ENCODE data around the gene NXPH1. TPM values are rescaled to one million over a fixed set of nuclear protein-coding genes. Genes with fewer than 3 reads are reported as not detected.

NXPH1 gene
- total RNA-seq, 1 experiment from 2014 or later: not detected

- Histone ChIP-seq H3K4me1 (ENCODE audit: insufficient read depth, low read length, poor library complexity, severe bottlenecking) (no peaks in the 10 kb centered on the region), H3K27me3 (replicated peaks; ENCODE audit: insufficient read depth, low read depth, low read length, poor library complexity) (peaks cover 86% of the 10 kb centered on the region), H3K4me3 (ENCODE audit: low read depth, low read length, poor library complexity, severe bottlenecking) (no peak overlapping the region), H3K27ac (ENCODE audit: low read depth, low read length, poor library complexity, severe bottlenecking) (no peak overlapping the region), H3K9me3 (ENCODE audit: low read depth, low read length, poor library complexity, severe bottlenecking) (no peaks in the 10 kb centered on the region), H3K36me3 (ENCODE audit: insufficient read depth, low read length, poor library complexity, severe bottlenecking) (no peaks in the 10 kb centered on the region)
- TF ChIP-seq, protein P1, sequence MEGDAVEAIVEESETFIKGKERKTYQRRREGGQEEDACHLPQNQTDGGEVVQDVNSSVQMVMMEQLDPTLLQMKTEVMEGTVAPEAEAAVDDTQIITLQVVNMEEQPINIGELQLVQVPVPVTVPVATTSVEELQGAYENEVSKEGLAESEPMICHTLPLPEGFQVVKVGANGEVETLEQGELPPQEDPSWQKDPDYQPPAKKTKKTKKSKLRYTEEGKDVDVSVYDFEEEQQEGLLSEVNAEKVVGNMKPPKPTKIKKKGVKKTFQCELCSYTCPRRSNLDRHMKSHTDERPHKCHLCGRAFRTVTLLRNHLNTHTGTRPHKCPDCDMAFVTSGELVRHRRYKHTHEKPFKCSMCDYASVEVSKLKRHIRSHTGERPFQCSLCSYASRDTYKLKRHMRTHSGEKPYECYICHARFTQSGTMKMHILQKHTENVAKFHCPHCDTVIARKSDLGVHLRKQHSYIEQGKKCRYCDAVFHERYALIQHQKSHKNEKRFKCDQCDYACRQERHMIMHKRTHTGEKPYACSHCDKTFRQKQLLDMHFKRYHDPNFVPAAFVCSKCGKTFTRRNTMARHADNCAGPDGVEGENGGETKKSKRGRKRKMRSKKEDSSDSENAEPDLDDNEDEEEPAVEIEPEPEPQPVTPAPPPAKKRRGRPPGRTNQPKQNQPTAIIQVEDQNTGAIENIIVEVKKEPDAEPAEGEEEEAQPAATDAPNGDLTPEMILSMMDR (conservative IDR thresholded peaks at IDR 0.05; ENCODE audit: low read depth, low read length): no peak
- TF ChIP-seq EZH2 (IDR thresholded peaks at IDR 0.05; ENCODE audit: borderline replicate concordance, low read depth, low read length, poor library complexity, severe bottlenecking): no peak
- no TSS peak for BruUV-seq (replicated peaks)
- ChIA-PET POLR2A (ENCODE audit: low non-redundant PET) (no interaction called here), CTCF (no interaction called here)
- DNase-seq (ENCODE audit: low spot score): peak; percentile 31
- intact Hi-C loops (cut with micrococcal nuclease; ENCODE audit: unreplicated experiment): no loop called here
These were observed 9.4 kb downstream of the NXPH1 start for GRCh38 chr7:8442814-8443304.

DNA sequence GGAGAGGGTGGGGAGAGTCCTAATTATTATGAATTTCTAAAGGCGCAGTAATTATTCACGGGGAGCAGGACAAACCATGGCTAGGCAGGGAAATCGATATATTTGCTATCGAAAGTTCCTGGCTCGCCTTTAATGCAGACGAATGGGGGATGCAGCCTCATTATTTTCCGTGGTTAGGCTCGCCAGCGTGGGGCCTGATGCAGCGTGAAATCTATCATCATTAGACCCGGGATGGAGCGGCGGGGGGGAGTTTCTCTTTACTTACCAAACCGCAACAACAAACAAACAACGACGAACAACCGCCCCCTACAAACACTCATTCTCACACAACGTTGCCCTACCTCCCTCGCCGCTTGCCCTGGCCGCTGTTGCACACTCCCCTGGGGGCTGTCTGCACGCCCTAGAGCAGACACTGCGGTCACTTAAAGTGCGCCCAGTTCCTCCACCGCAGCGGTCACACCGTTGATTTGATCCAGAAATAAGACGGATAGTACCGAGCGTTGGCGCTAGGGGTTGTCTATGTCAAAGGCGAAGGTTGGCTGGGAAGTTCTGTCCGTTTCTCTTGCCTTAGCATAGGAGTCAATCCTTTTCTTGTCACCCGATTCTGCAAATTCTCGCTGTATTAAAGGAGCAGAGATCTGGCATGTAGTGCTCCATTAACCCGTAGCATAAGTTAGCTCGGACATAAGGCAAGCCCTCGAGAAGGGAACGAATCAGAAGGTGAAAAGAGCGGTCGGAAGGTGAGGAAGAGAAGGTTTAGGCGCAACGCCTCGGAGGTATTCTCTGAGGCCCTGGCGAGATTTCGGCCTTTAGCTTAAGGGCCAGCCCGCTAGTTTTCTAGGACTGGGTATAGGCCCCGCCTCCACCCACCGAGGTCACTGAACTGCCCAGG is 10.4 kb downstream of the NXPH1 start:
- Histone ChIP-seq H3K27ac (ENCODE audit: low read depth, low read length, poor library complexity, severe bottlenecking) (no peak overlapping the region), H3K4me1 (ENCODE audit: insufficient read depth, low read length, poor library complexity, severe bottlenecking) (no peaks in the 10 kb centered on the region), H3K27me3 (replicated peaks; ENCODE audit: insufficient read depth, low read depth, low read length, poor library complexity) (peaks cover 76% of the 10 kb centered on the region), H3K36me3 (ENCODE audit: insufficient read depth, low read length, poor library complexity, severe bottlenecking) (no peaks in the 10 kb centered on the region), H3K4me3 (ENCODE audit: low read depth, low read length, poor library complexity, severe bottlenecking) (no peak overlapping the region), H3K9me3 (ENCODE audit: low read depth, low read length, poor library complexity, severe bottlenecking) (no peaks in the 10 kb centered on the region)
- DNase-seq (ENCODE audit: low spot score): no peak
- ChIA-PET CTCF (no interaction called here), POLR2A (ENCODE audit: low non-redundant PET) (no interaction called here)
- intact Hi-C loops (cut with micrococcal nuclease; ENCODE audit: unreplicated experiment): no loop called here
- TF ChIP-seq, protein P1 (conservative IDR thresholded peaks at IDR 0.05; ENCODE audit: low read depth, low read length): no peak
- TF ChIP-seq EZH2 (IDR thresholded peaks at IDR 0.05; ENCODE audit: borderline replicate concordance, low read depth, low read length, poor library complexity, severe bottlenecking): no peak
- BruUV-seq (replicated peaks): no TSS peak

DNA sequence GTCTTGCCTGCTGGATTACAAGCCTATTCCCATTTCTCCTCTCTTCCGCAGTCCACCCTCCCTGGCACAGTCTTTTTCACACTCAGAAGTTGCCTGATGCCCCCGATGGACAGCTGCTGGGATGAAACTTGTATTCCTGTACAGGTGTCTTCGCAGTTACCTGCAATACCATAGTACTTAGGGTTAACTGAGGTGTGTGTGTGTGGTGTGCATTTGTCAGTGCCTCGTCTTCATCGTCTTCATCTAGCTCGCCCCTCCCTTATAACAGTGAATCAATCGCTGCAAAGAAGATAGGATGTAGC is 11.0 kb downstream of the NXPH1 start:
- no peaks in the 10 kb centered on the region for H3K4me1 ChIP-seq (ENCODE audit: insufficient read depth, low read length, poor library complexity, severe bottlenecking)
- no TSS peak for BruUV-seq (replicated peaks)
- H3K9me3 ChIP-seq (ENCODE audit: low read depth, low read length, poor library complexity, severe bottlenecking): no peaks in the 10 kb centered on the region
- no peak overlapping the region for H3K4me3 ChIP-seq (ENCODE audit: low read depth, low read length, poor library complexity, severe bottlenecking)
- POLR2A ChIA-PET (ENCODE audit: low non-redundant PET): no interaction called here
- no peaks in the 10 kb centered on the region for H3K36me3 ChIP-seq (ENCODE audit: insufficient read depth, low read length, poor library complexity, severe bottlenecking)
- TF ChIP-seq, protein P1 (conservative IDR thresholded peaks at IDR 0.05; ENCODE audit: low read depth, low read length): no peak
- no peak for TF ChIP-seq EZH2 (IDR thresholded peaks at IDR 0.05; ENCODE audit: borderline replicate concordance, low read depth, low read length, poor library complexity, severe bottlenecking)
- H3K27me3 ChIP-seq (replicated peaks; ENCODE audit: insufficient read depth, low read depth, low read length, poor library complexity): peaks cover 70% of the 10 kb centered on the region
- intact Hi-C loops (cut with micrococcal nuclease; ENCODE audit: unreplicated experiment): no loop called here
- CTCF ChIA-PET: no interaction called here
- H3K27ac ChIP-seq (ENCODE audit: low read depth, low read length, poor library complexity, severe bottlenecking): no peak overlapping the region
- DNase-seq (ENCODE audit: low spot score): no peak

All from A673 (cell line).